IMR-90 (cell line): ENCODE data around the gene GRAMD4. TPM values are rescaled to one million over a fixed set of nuclear protein-coding genes. Genes with fewer than 3 reads are reported as not detected.

Experiments used
- ATAC-seq: fragments of 200-7000 bp; cut with Tn5 transposase; 2 replicates; pipeline ENCODE4 v1.9.1; 2020; ENCODE audit warnings: low read depth, mild to moderate bottlenecking, moderate library complexity
- BruUV-seq: library from RNA; stranded (reverse); fragments of 400-500 nt; replicated peaks from 2 replicates; lab custom pipeline; 2021; lab: Mats Ljungman, UMichigan
- CTCF ChIA-PET: fragments of 300-600 bp; formaldehyde crosslinking; extraction: SDS; loops from one replicate; lab custom pipeline; 2021; ENCODE audit warnings: antibody characterized with exemption; lab: Yijun Ruan, JAX
- POLR2A ChIA-PET: fragments of 300-600 bp; sonication (Branson Sonifier 250); formaldehyde crosslinking; loops from one replicate; lab custom pipeline; 2022; ENCODE audit warnings: antibody characterized with exemption; ENCODE audit not compliant: unreplicated experiment; lab: Charles Lee
- DNase-seq: peaks from one replicate; pipeline ENCODE4 v3.0.0; 2013
- H2AFZ ChIP-seq: replicated peaks from 2 replicates; pipeline ENCODE3; 2013; ENCODE audit warnings: low read length, mild to moderate bottlenecking; ENCODE audit not compliant: poor library complexity
- H2AK5ac ChIP-seq: 2 replicates; pipeline ENCODE4 v1.6.1; 2013; ENCODE audit warnings: low read depth, low read length, inconsistent platforms
- H2AK9ac ChIP-seq: replicated peaks from 2 replicates; pipeline ENCODE3; 2013; ENCODE audit warnings: mild to moderate bottlenecking, low read depth, low read length, moderate library complexity; ENCODE audit not compliant: poor library complexity
- H2BK120ac ChIP-seq: 2 replicates; pipeline ENCODE4 v1.6.1; 2013; ENCODE audit warnings: low read depth, low read length, inconsistent platforms
- H2BK15ac ChIP-seq: 3 replicates; pipeline ENCODE4 v1.6.1; 2013; ENCODE audit warnings: low read depth, low read length, inconsistent platforms
- H2BK20ac ChIP-seq: 2 replicates; pipeline ENCODE4 v1.6.1; 2013; ENCODE audit warnings: low read depth, mild to moderate bottlenecking, inconsistent platforms, low read length, moderate library complexity
- H2BK5ac ChIP-seq: 2 replicates; pipeline ENCODE4 v1.6.1; 2013; ENCODE audit warnings: mild to moderate bottlenecking, low read depth, low read length, inconsistent platforms; ENCODE audit not compliant: poor library complexity, severe bottlenecking
- H3K14ac ChIP-seq: replicated peaks from 2 replicates; pipeline ENCODE4 v1.6.1; 2013; ENCODE audit warnings: low read depth, low read length, inconsistent platforms
- H3K18ac ChIP-seq: 2 replicates; pipeline ENCODE4 v1.6.1; 2013; ENCODE audit warnings: low read depth, low read length, control low read depth
- H3K23ac ChIP-seq: 2 replicates; pipeline ENCODE4 v1.6.1; 2013; ENCODE audit warnings: low read depth, low read length, inconsistent platforms
- H3K27ac ChIP-seq: 2 replicates; pipeline ENCODE4 v1.5.1; 2013; ENCODE audit warnings: mild to moderate bottlenecking, control low read depth, low read length; ENCODE audit not compliant: insufficient read depth
- H3K27me3 ChIP-seq: 2 replicates; pipeline ENCODE4 v1.6.1; 2013; ENCODE audit warnings: low read length; ENCODE audit not compliant: control insufficient read depth, insufficient read depth
- H3K36me3 ChIP-seq: 2 replicates; pipeline ENCODE4 v1.6.1; 2013; ENCODE audit warnings: low read length, mixed read lengths; ENCODE audit not compliant: control insufficient read depth, insufficient read depth
- H3K4ac ChIP-seq: 2 replicates; pipeline ENCODE4 v1.6.1; 2013; ENCODE audit warnings: low read depth, low read length, inconsistent platforms
- H3K4me1 ChIP-seq: 2 replicates; pipeline ENCODE4 v1.6.1; 2013; ENCODE audit warnings: low read length, mixed read lengths; ENCODE audit not compliant: control insufficient read depth, insufficient read depth
- H3K4me2 ChIP-seq: 2 replicates; pipeline ENCODE4 v1.6.1; 2013; ENCODE audit warnings: low read depth, mild to moderate bottlenecking, control low read depth, low read length, moderate library complexity
- H3K4me3 ChIP-seq: 2 replicates; pipeline ENCODE4 v1.5.1; 2013; ENCODE audit warnings: low read depth, mild to moderate bottlenecking, control low read depth, low read length, moderate library complexity; ENCODE audit not compliant: insufficient read depth
- H3K56ac ChIP-seq: 2 replicates; pipeline ENCODE4 v1.6.1; 2013; ENCODE audit warnings: low read length, inconsistent platforms; ENCODE audit not compliant: insufficient read depth; ENCODE audit errors: extremely low read depth
- H3K79me1 ChIP-seq, 2 experiments: 2 replicates each; pipeline ENCODE4 v1.6.1; 2013; ENCODE audit warnings: low read length in 2 of 2, inconsistent platforms in 1 of 2, low read depth in 1 of 2
- H3K9ac ChIP-seq: 2 replicates; pipeline ENCODE4 v1.6.1; 2013; ENCODE audit warnings: low read depth, low read length, control low read depth
- H3K9me1 ChIP-seq: 2 replicates; pipeline ENCODE4 v1.6.1; 2013; ENCODE audit warnings: low read length, inconsistent platforms; ENCODE audit not compliant: insufficient read depth
- H3K9me3 ChIP-seq: 2 replicates; pipeline ENCODE4 v1.6.1; 2013; ENCODE audit warnings: low read length; ENCODE audit not compliant: control insufficient read depth, insufficient read depth
- H4K20me1 ChIP-seq: 2 replicates; pipeline ENCODE4 v1.6.1; 2013; ENCODE audit warnings: low read length, inconsistent platforms; ENCODE audit not compliant: insufficient read depth
- H4K5ac ChIP-seq: 2 replicates; pipeline ENCODE4 v1.6.1; 2013; ENCODE audit warnings: mild to moderate bottlenecking, low read depth, low read length, control low read depth
- H4K8ac ChIP-seq, 2 experiments: 2 replicates each; pipeline ENCODE4 v1.6.1; 2013; ENCODE audit warnings: low read depth in 2 of 2, low read length in 2 of 2, control low read depth in 1 of 2, inconsistent platforms in 1 of 2
- H4K91ac ChIP-seq: 2 replicates; pipeline ENCODE4 v1.6.1; 2013; ENCODE audit warnings: low read depth, low read length, inconsistent platforms; ENCODE audit not compliant: insufficient read depth
- BHLHE40 ChIP-seq: fragments of 150-350 bp; IDR thresholded peaks from 2 replicates; pipeline ENCODE4 v1.6.1; 2016; ENCODE audit warnings: mild to moderate bottlenecking, low read depth, low read length
- CEBPB ChIP-seq: IDR thresholded peaks from 2 replicates; pipeline ENCODE4 v1.6.1; 2012; ENCODE audit warnings: low read depth, low read length, improper control_type of control experiment
- CHD1 ChIP-seq: IDR thresholded peaks from 2 replicates; pipeline ENCODE4 v1.6.1; 2012; ENCODE audit warnings: low read depth, low read length, improper control_type of control experiment
- CTCF ChIP-seq: conservative IDR thresholded peaks from 2 replicates; pipeline ENCODE4 v1.5.1; 2012; ENCODE audit warnings: mild to moderate bottlenecking, low read depth, low read length, improper control_type of control experiment
- FOS ChIP-seq: fragments of 150-350 bp; IDR thresholded peaks from 2 replicates; pipeline ENCODE4 v1.6.1; 2016; ENCODE audit warnings: low read depth, low read length
- MAFK ChIP-seq: IDR thresholded peaks from 2 replicates; pipeline ENCODE4 v1.6.1; 2012; ENCODE audit warnings: low read depth, low read length, improper control_type of control experiment
- MAZ ChIP-seq: IDR thresholded peaks from 2 replicates; pipeline ENCODE4 v1.6.1; 2012; ENCODE audit warnings: low read depth, mild to moderate bottlenecking, low read length, improper control_type of control experiment, moderate library complexity, borderline replicate concordance
- MXI1 ChIP-seq: IDR thresholded peaks from 2 replicates; pipeline ENCODE4 v1.6.1; 2012; ENCODE audit warnings: low read depth, mild to moderate bottlenecking, low read length, moderate library complexity, borderline replicate concordance
- NFE2L2 ChIP-seq: fragments of 150-350 bp; IDR thresholded peaks from 2 replicates; pipeline ENCODE4 v1.6.1; 2016; ENCODE audit warnings: low read depth, mild to moderate bottlenecking, low read length
- POLR2A ChIP-seq: IDR thresholded peaks from 2 replicates; pipeline ENCODE4 v1.6.1; 2012; ENCODE audit warnings: mild to moderate bottlenecking, low read depth, low read length
- RAD21 ChIP-seq: IDR thresholded peaks from 2 replicates; pipeline ENCODE4 v1.6.1; 2012; ENCODE audit warnings: low read length, improper control_type of control experiment
- RCOR1 ChIP-seq: IDR thresholded peaks from 2 replicates; pipeline ENCODE4 v1.6.1; 2012; ENCODE audit warnings: mild to moderate bottlenecking, low read length, improper control_type of control experiment; ENCODE audit not compliant: insufficient replicate concordance
- RFX5 ChIP-seq: IDR thresholded peaks from 2 replicates; pipeline ENCODE4 v1.8.0; 2012; ENCODE audit warnings: low read depth, mild to moderate bottlenecking, low read length, moderate library complexity
- SMC3 ChIP-seq: fragments of 150-350 bp; IDR thresholded peaks from 2 replicates; pipeline ENCODE4 v1.6.1; 2016; ENCODE audit warnings: low read depth, mild to moderate bottlenecking, antibody characterized with exemption, low read length, moderate library complexity
- WGBS, 2 experiments: methylation state at CpG; one replicate each; pipeline versions ENCODE4 v1.1.5 to v1.1.7; 2013; ENCODE audit warnings: missing lambda C conversion rate in 2 of 2; ENCODE audit not compliant: insufficient read length in 1 of 2; ENCODE audit errors: extremely low coverage in 2 of 2; 5-methylcytosine and 5-hydroxymethylcytosine counted together
- dilution Hi-C: fragments of 300-500 bp; cut with HindIII; formaldehyde crosslinking; loops from one replicate; pipeline ENCODE4 v1.14.3; 2018; ENCODE audit warnings: low sequenced_read_pairs; ENCODE audit not compliant: unreplicated experiment
- in situ Hi-C: fragments of 300-500 bp; cut with MboI; formaldehyde crosslinking; loops from 3 replicates; pipeline ENCODE4 v1.14.3; 2019; ENCODE audit warnings: low sequenced_read_pairs, inconsistent platforms, mixed read lengths
- intact Hi-C: fragments of 100-400 bp; cut with micrococcal nuclease; formaldehyde crosslinking; loops from 2 replicates; pipeline ENCODE4 v1.10.0; 2022
- polyA plus RNA-seq, 3 experiments: library from polyadenylated mRNA; depleted of rRNA; stranded (reverse); fragments of >200 nt; gene quantifications; 2 replicates each; pipeline ENCODE4 v1.2.3, GENCODE V29; 2012; ENCODE audit warnings: low replicate concordance in 1 of 3
- total RNA-seq: library from RNA; depleted of rRNA; stranded (reverse); fragments of >200 nt; gene quantifications from 2 replicates; pipeline ENCODE4 v1.2.3, GENCODE V29; 2012
- TF ChIP-seq, protein P1 (sequence below): fragments of 150-350 bp; IDR thresholded peaks from 2 replicates; pipeline ENCODE4 v1.6.1; 2016; ENCODE audit warnings: low read depth, mild to moderate bottlenecking, low read length, moderate library complexity, borderline replicate concordance
- TF ChIP-seq, protein P2 (sequence below): fragments of 150-350 bp; IDR thresholded peaks from 2 replicates; pipeline ENCODE4 v1.6.1; 2017; ENCODE audit warnings: mild to moderate bottlenecking, antibody characterized with exemption, low read length, low read depth

Gene GRAMD4
- total and polyA plus RNA-seq, 2 of the 4 experiments (the other 2 are of a cell fraction) = 2.7 to 5.8 TPM

DNA sequence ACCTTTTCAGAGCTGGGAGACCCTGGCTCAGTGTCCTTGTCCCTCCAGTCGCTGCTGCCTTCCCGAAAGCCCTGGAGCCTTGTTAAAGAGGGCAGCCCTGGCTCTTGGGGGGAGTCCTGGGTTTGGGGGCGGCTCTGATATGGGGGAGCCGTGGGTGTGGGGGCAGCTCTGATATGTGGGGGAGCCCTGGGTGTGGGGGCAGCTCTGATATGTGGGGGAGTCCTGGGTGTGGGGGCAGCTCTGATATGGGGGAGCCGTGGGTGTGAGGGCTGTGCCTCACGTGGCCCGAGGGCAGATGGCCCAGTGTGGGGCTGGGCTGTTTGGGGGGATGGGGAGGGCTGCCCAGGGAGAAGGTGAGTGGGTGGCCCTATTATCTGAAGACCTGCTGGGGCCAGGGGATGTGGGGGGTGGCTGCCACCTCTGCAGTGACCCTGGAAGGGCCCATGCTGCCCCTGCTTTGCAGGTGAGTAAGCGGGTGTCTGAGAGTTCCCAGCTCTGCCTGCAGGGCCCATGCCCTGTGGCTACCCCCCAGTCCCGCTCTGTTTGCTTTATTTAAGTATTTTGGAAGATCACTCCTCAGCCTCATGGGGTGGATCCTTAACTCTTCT lies 30.9 kb upstream of the GRAMD4 start:
- no peak overlapping the region for H3K27ac ChIP-seq
- H3K9me1 ChIP-seq = no peaks in the 10 kb centered on the region
- in situ Hi-C loops (no loop called here), dilution Hi-C loops (no loop called here), intact Hi-C loops (no loop called here)
- H2BK15ac ChIP-seq = no peak overlapping the region
- no TSS peak for BruUV-seq
- H2AK5ac ChIP-seq = no peak overlapping the region
- H3K4me3 ChIP-seq = no peak overlapping the region
- no peak overlapping the region for H3K9ac ChIP-seq
- no peak for TF ChIP-seq POLR2A
- TF ChIP-seq MAFK = no peak
- no peak for TF ChIP-seq BHLHE40
- TF ChIP-seq RFX5 = no peak
- TF ChIP-seq MXI1 = no peak
- no peak for TF ChIP-seq SMC3
- no peak for TF ChIP-seq FOS
- TF ChIP-seq, protein P1, sequence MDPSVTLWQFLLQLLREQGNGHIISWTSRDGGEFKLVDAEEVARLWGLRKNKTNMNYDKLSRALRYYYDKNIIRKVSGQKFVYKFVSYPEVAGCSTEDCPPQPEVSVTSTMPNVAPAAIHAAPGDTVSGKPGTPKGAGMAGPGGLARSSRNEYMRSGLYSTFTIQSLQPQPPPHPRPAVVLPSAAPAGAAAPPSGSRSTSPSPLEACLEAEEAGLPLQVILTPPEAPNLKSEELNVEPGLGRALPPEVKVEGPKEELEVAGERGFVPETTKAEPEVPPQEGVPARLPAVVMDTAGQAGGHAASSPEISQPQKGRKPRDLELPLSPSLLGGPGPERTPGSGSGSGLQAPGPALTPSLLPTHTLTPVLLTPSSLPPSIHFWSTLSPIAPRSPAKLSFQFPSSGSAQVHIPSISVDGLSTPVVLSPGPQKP = no peak
- TF ChIP-seq, protein P2, sequence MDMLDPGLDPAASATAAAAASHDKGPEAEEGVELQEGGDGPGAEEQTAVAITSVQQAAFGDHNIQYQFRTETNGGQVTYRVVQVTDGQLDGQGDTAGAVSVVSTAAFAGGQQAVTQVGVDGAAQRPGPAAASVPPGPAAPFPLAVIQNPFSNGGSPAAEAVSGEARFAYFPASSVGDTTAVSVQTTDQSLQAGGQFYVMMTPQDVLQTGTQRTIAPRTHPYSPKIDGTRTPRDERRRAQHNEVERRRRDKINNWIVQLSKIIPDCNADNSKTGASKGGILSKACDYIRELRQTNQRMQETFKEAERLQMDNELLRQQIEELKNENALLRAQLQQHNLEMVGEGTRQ = no peak
- TF ChIP-seq RCOR1 = no peak
- no peak for TF ChIP-seq CHD1
- TF ChIP-seq MAZ = no peak
- TF ChIP-seq RAD21 = no peak
- TF ChIP-seq CEBPB = no peak
- TF ChIP-seq CTCF = no peak
- TF ChIP-seq NFE2L2 = no peak
- no peak overlapping the region for H4K8ac ChIP-seq
- no peak overlapping the region for H3K56ac ChIP-seq
- H2BK20ac ChIP-seq = no peak overlapping the region
- H3K14ac ChIP-seq = no peak overlapping the region
- no peaks in the 10 kb centered on the region for H3K9me3 ChIP-seq
- no peak overlapping the region for H3K4me2 ChIP-seq
- ATAC-seq = no peak
- no peak for DNase-seq
- no peak overlapping the region for H2BK120ac ChIP-seq
- no peaks in the 10 kb centered on the region; a peak in 1 of 4 replicates for H3K79me1 ChIP-seq
- 80% methylated on average over 2 of the region's 9 CpGs; no CpG with 5 or more reads in 1 of the 2 experiments for WGBS, 2 experiments
- no peak overlapping the region for H2AK9ac ChIP-seq
- ChIA-PET POLR2A (no interaction called here), CTCF (interaction anchor here (0.6 kb wide), 1 partner anchor 11 kb away, joined by 3 read pairs; no protein-coding TSS in a partner anchor)
- H3K4ac ChIP-seq = no peak overlapping the region
- peaks cover 35% of the 10 kb centered on the region for H4K20me1 ChIP-seq
- H4K5ac ChIP-seq = no peak overlapping the region
- H2BK5ac ChIP-seq = no peak overlapping the region
- H3K23ac ChIP-seq = no peak overlapping the region
- peaks cover 10% of the 10 kb centered on the region for H3K4me1 ChIP-seq
- H2AFZ ChIP-seq = no peak overlapping the region
- no peaks in the 10 kb centered on the region; the same call in 1 of the 2 replicates for H3K27me3 ChIP-seq
- no peak overlapping the region for H3K18ac ChIP-seq
- peaks cover 1% of the 10 kb centered on the region; the same call in 1 of the 2 replicates for H3K36me3 ChIP-seq
- H4K91ac ChIP-seq = no peak overlapping the region
